GM12891 (cell line): ENCODE data around the gene CD300LG.

Source experiments
- DNase-seq: peaks from one replicate; pipeline ENCODE4 v3.0.0; 2011; ENCODE audit warnings: low spot score; ENCODE audit not compliant: insufficient read length
- FAIRE-seq: peaks from 2 replicates; lab custom pipeline; 2011; peaks lifted over from hg19 to GRCh38; lab: Jason Lieb, UNC
- PAX5 ChIP-seq: IDR thresholded peaks from 2 replicates; pipeline ENCODE4 v1.6.1; 2011; ENCODE audit warnings: low read length, moderate library complexity, mild to moderate bottlenecking; ENCODE audit not compliant: insufficient read depth, severe bottlenecking
- POLR2A ChIP-seq: IDR thresholded peaks from 2 replicates; pipeline ENCODE4 v1.6.1; 2011; ENCODE audit warnings: low read depth, low read length, control low read depth
- POLR2AphosphoS5 ChIP-seq: IDR thresholded peaks from 2 replicates; pipeline ENCODE4 v1.6.1; 2011; ENCODE audit warnings: low read depth, low read length, control low read depth
- POU2F2 ChIP-seq: IDR thresholded peaks from 2 replicates; pipeline ENCODE4 v1.6.1; 2011; ENCODE audit warnings: low read depth, mild to moderate bottlenecking, control low read depth, low read length, moderate library complexity
- SPI1 ChIP-seq: IDR thresholded peaks from 2 replicates; pipeline ENCODE4 v1.6.1; 2011; ENCODE audit warnings: low read depth, low read length, control low read depth
- TAF1 ChIP-seq: IDR thresholded peaks from 2 replicates; pipeline ENCODE4 v1.6.1; 2011; ENCODE audit warnings: low read depth, low read length, control low read depth

Gene CD300LG

GRCh38 chr17:43909537-43910231, 62.7 kb downstream of the CD300LG start:
- no peak for TF ChIP-seq POLR2AphosphoS5
- no peak for TF ChIP-seq SPI1
- no peak for TF ChIP-seq PAX5
- TF ChIP-seq POLR2A = no peak
- no peak for TF ChIP-seq POU2F2
- TF ChIP-seq TAF1 = no peak
- no peak for DNase-seq
- no peak for FAIRE-seq

- DNase-seq = no peak
- no peak for TF ChIP-seq TAF1
- no peak for TF ChIP-seq POLR2A
- TF ChIP-seq SPI1 = no peak
- TF ChIP-seq POU2F2 = no peak
- no peak for TF ChIP-seq PAX5
- no peak for TF ChIP-seq POLR2AphosphoS5
- no peak for FAIRE-seq
Measured at GRCh38 chr17:43911904-43912303, 64.9 kb downstream of the CD300LG start.

- DNase-seq (no peak), FAIRE-seq (no peak)
- TF ChIP-seq POLR2A (no peak), SPI1 (no peak), PAX5 (no peak)
Measured at GRCh38 chr17:43912635-43913304, 65.8 kb downstream of the CD300LG start.
